T-helper 2 cell treated with Interferon-gamma antibody and Interleukin-4, amounts not matched to agents 5 μg/mL and 100 μg/mL, for 36 hours (primary cell): ENCODE measurements around the gene NANOS3.
"Not testable (repeated sequence)": the region's sequence is repeated elsewhere in the genome, so short reads cannot be mapped to it uniquely, and the experiment has no call there.

Experiments used
- DNase-seq: peaks from one replicate; pipeline ENCODE4 v3.0.0; 2021; ENCODE audit warnings: low spot score
- H3K27ac Mint-ChIP-seq: one replicate; pipeline ENCODE4 v1.8.0; 2021; ENCODE audit warnings: mild to moderate bottlenecking, mixed read lengths
- H3K27me3 Mint-ChIP-seq: one replicate; pipeline ENCODE4 v1.8.0; 2021; ENCODE audit warnings: low read depth, mixed read lengths
- H3K36me3 Mint-ChIP-seq: one replicate; pipeline ENCODE4 v1.8.0; 2021; ENCODE audit warnings: low read depth, mixed read lengths
- H3K4me1 Mint-ChIP-seq: one replicate; pipeline ENCODE4 v1.8.0; 2021; ENCODE audit warnings: low read depth, mixed read lengths
- H3K4me3 Mint-ChIP-seq: one replicate; pipeline ENCODE4 v1.8.0; 2022; ENCODE audit warnings: mild to moderate bottlenecking, moderate library complexity, mixed read lengths
- H3K9me3 Mint-ChIP-seq: one replicate; pipeline ENCODE4 v1.8.0; 2021; ENCODE audit warnings: mixed read lengths

Gene NANOS3

DNA sequence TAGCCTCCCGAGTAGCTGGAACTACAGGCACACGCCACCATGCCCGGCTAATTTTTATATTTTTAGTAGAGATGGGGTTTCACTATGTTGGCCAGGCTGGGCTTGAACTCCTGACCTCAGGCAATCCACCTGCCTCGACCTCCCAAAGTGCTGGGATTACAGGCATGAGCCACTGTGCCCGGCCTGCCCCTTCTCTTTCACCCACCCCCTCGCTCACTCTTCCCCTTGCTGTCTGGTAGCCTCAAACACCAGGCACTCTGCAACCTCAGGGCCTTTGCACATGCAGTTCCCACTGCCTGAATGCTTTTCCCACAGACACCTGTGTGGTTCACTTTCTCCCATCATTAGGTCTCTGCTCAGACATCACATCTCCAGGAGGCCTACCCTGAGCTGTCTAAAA lies 45.2 kb downstream of the NANOS3 start:
- H3K27me3 Mint-ChIP-seq, H3K4me3 Mint-ChIP-seq, H3K27ac Mint-ChIP-seq, H3K9me3 Mint-ChIP-seq, H3K4me1 Mint-ChIP-seq, DNase-seq: not testable (repeated sequence)
- H3K36me3 Mint-ChIP-seq: peaks cover 43% of the 10 kb centered on the region

- Mint-ChIP-seq H3K9me3 (peaks cover 6% of the 10 kb centered on the region), H3K27ac (no peak overlapping the region), H3K36me3 (peaks cover 41% of the 10 kb centered on the region), H3K4me1 (no peaks in the 10 kb centered on the region), H3K4me3 (no peak overlapping the region), H3K27me3 (no peaks in the 10 kb centered on the region)
- no peak for DNase-seq
These were observed 46.5 kb downstream of the NANOS3 start for GRCh38 chr19:13923194-13923987.

DNA sequence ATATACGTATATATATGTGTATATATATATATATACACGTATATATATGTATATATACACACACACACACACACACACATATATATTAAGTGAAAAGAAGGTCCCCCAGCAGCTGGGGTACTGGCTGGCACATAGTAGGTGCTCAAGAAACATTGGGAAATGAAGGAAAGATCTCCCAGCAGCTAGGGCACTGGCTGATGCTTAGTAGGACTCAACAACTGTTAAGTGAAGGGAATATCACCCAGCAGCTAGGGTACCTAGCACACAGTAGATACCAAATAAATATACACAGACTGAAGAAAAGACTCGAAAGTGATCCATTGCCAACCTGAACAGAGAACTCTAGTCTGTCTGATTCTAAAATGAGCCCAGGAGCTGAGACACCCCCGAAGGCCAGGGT lies 49.1 kb downstream of the NANOS3 start:
- Mint-ChIP-seq H3K27me3 (no peaks in the 10 kb centered on the region), H3K9me3 (peaks cover 3% of the 10 kb centered on the region), H3K36me3 (peaks cover 27% of the 10 kb centered on the region), H3K4me1 (no peaks in the 10 kb centered on the region), H3K4me3 (no peak overlapping the region), H3K27ac (no peak overlapping the region)
- no peak for DNase-seq

- no peaks in the 10 kb centered on the region for H3K4me1 Mint-ChIP-seq
- peaks cover 20% of the 10 kb centered on the region for H3K36me3 Mint-ChIP-seq
- H3K4me3 Mint-ChIP-seq: no peak overlapping the region
- H3K27ac Mint-ChIP-seq: no peak overlapping the region
- H3K9me3 Mint-ChIP-seq: no peaks in the 10 kb centered on the region
- H3K27me3 Mint-ChIP-seq: no peaks in the 10 kb centered on the region
- no peak for DNase-seq
These were observed 49.8 kb downstream of the NANOS3 start for GRCh38 chr19:13926715-13927114.

DNA sequence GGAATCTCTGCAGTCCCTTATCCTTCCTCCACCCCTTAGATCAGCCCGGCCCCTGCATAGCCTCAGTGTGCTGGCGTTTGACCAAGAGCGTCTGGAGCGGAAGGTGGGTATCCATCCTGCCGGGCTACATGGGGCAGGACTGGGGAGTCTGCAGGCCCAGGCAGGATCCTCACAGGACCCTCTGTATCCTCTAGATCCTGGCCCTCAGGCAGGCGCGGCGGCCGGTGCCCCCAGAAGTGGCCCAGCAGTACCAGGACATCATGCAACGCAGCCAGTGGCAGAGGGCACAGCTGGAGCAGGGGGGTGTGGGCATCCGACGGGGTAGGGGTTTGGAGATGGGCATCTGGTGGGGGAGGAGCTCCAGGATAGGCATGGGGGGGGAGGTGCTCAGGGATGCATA lies 52.4 kb downstream of the NANOS3 start:
- Mint-ChIP-seq H3K27ac (no peak overlapping the region), H3K36me3 (peaks cover 8% of the 10 kb centered on the region), H3K4me1 (peaks cover under 1% of the 10 kb centered on the region), H3K4me3 (no peak overlapping the region), H3K27me3 (no peaks in the 10 kb centered on the region), H3K9me3 (no peaks in the 10 kb centered on the region)
- DNase-seq: no peak

DNA sequence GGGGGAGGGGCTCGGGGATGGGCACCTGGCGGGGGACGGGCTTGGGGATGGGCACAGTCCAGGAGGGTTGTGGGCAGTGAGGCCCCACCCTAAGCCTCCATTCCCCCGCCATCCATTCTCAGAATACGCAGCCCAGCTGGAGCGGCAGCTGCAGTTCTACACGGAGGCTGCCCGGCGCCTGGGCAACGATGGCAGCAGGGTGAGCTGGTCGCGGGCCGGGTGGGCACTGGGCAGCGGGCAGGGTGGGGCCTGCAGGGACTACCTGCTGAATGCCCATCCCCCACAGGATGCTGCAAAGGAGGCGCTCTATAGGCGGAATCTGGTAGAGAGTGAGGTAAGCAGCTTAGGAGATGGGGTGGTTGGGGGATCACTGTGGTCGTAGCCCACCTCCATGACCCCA lies 53.0 kb downstream of the NANOS3 start:
- H3K9me3 Mint-ChIP-seq: no peaks in the 10 kb centered on the region
- H3K4me1 Mint-ChIP-seq: peaks cover 2% of the 10 kb centered on the region
- no peak overlapping the region for H3K27ac Mint-ChIP-seq
- peaks cover 4% of the 10 kb centered on the region for H3K36me3 Mint-ChIP-seq
- no peak overlapping the region for H3K4me3 Mint-ChIP-seq
- DNase-seq: no peak
- H3K27me3 Mint-ChIP-seq: no peaks in the 10 kb centered on the region
